Subcutaneous abdominal adipose tissue (tissue), 5 donors: ENCODE data around the gene HOMER2.
"Not testable (repeated sequence)": the region's sequence is repeated elsewhere in the genome, so short reads cannot be mapped to it uniquely, and the experiment has no call there.

Experiments
- H3K27ac ChIP-seq: one replicate; pipeline ENCODE4 v1.7.0; 2013; ENCODE audit warnings: low read depth, mild to moderate bottlenecking, inconsistent platforms, low read length, moderate library complexity
- H3K27me3 ChIP-seq, 5 donors: one replicate each; pipeline ENCODE4 v1.7.0; 2013; ENCODE audit warnings: low read length in 5 of 5, inconsistent platforms in 1 of 5; ENCODE audit not compliant: control insufficient read depth in 5 of 5, insufficient read depth in 4 of 5
- H3K36me3 ChIP-seq, 5 donors: one replicate each; pipeline ENCODE4 v1.7.0; 2013; ENCODE audit warnings: low read length in 5 of 5; ENCODE audit not compliant: control insufficient read depth in 5 of 5, insufficient read depth in 5 of 5
- H3K4me1 ChIP-seq, 5 donors: one replicate each; pipeline ENCODE4 v1.7.0; 2013; ENCODE audit warnings: low read length in 5 of 5, mild to moderate bottlenecking in 3 of 5, moderate library complexity in 1 of 5; ENCODE audit not compliant: control insufficient read depth in 5 of 5, insufficient read depth in 5 of 5
- H3K4me3 ChIP-seq, 5 donors: one replicate each; pipeline ENCODE4 v1.7.0; 2013; ENCODE audit warnings: low read length in 5 of 5, low read depth in 1 of 5
- H3K9ac ChIP-seq, 5 donors: one replicate each; pipeline ENCODE4 v1.7.0; 2013; ENCODE audit warnings: low read length in 5 of 5, mild to moderate bottlenecking in 4 of 5, moderate library complexity in 3 of 5
- H3K9me3 ChIP-seq, 5 donors: one replicate each; pipeline ENCODE4 v1.7.0; 2013; ENCODE audit warnings: low read length in 5 of 5; ENCODE audit not compliant: control insufficient read depth in 5 of 5
- donor health status: healthy.
- donor health status: healthy.
- donor health status: healthy.
- donor health status: healthy.
- donor health status: healthy.

Gene HOMER2

DNA sequence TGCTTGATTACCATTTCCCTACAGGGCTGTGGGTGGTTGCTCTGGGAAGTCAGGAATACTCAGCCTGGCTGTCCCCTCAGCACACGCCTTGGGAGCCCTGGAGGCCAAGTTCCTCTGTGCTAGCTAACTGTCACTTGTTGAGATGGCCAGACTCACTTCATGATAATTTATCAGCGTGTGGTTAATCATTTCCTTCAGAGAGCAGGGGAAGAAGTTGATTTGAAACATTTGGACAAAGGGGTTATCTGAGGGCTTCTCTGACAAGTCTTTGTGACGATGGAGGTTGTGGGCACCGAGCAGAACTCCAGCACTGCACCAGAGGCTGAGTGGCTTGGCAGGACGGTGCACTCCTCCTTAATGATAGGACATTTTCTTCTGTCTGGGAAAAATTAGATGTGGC lies 81.2 kb downstream of the HOMER2 start:
- H3K27me3 ChIP-seq: no peaks in the 10 kb centered on the region
- H3K36me3 ChIP-seq: peaks cover 0 to 10% (median 0%) of the 10 kb centered on the region in 5 donors
- H3K27ac ChIP-seq: no peak overlapping the region
- no peak overlapping the region for H3K9ac ChIP-seq
- H3K4me3 ChIP-seq: no peak overlapping the region
- peaks cover 0 to 3% (median 0%) of the 10 kb centered on the region in 5 donors for H3K9me3 ChIP-seq
- H3K4me1 ChIP-seq: no peaks in the 10 kb centered on the region

DNA sequence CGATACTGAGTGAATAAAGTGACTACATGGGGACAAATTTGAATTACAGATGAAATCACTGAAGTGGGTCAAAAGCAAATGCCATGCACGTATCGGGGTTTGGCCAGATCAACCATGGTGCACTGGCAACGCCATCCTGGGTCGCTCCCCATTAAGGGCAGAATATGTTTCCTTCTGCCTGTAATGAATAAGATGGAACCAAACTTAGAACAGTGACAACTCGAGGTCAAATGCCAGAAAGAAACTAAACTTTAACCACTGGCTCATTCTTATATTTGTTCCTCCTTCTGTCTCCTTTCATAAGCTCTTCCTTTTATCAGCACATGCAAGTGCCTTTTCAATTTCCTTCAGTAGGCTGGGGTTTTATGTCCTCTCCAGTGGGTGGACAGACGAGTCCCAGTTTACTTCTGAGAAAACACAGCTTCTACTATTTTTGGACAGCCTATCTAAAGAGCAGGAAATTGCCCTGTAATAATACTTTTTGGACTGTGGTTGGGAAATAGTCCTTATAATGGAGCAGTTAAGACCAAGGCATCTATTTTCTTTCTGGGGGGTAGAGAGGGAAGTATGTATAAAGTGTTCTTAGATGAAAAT lies 81.7 kb downstream of the HOMER2 start:
- peaks cover 0 to 10% (median 0%) of the 10 kb centered on the region in 5 donors for H3K36me3 ChIP-seq
- no peaks in the 10 kb centered on the region for H3K4me1 ChIP-seq
- H3K9ac ChIP-seq: no peak overlapping the region
- peaks cover 0 to 3% (median 0%) of the 10 kb centered on the region in 5 donors for H3K9me3 ChIP-seq
- no peak overlapping the region for H3K27ac ChIP-seq
- H3K4me3 ChIP-seq: no peak overlapping the region
- no peaks in the 10 kb centered on the region for H3K27me3 ChIP-seq

GRCh38 chr15:82865981-82866380 lies 86.5 kb downstream of the HOMER2 start:
- H3K27ac ChIP-seq, H3K4me1 ChIP-seq, H3K36me3 ChIP-seq, H3K4me3 ChIP-seq, H3K27me3 ChIP-seq, H3K9ac ChIP-seq, H3K9me3 ChIP-seq: not testable (repeated sequence)

- not testable (repeated sequence) for H3K9ac ChIP-seq, H3K9me3 ChIP-seq, H3K27me3 ChIP-seq, H3K4me1 ChIP-seq, H3K36me3 ChIP-seq, H3K4me3 ChIP-seq, H3K27ac ChIP-seq
Measured at GRCh38 chr15:82865581-82865980, 86.9 kb downstream of the HOMER2 start.

DNA sequence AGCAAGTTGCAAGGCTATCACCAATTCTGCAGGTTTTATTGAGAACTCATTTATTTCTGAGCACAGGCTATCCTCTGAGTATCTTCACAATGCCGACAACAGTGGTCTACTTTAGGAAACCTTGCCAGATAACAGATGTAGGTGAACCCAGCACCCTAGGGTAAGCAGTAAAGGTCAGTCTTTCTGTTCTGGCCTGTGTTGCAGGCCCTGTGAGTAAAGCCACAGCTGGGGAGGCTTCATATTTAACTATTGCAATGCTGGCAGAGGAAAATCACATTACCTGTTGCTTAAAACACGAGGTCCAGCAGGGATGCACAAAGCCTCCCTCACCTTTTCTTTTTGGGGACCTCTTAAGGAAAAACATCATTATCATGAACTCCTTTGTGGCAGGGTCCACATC lies 87.6 kb downstream of the HOMER2 start:
- Histone ChIP-seq H3K27me3 (no peaks in the 10 kb centered on the region), H3K9me3 (no peaks in the 10 kb centered on the region), H3K9ac (no peak overlapping the region), H3K27ac (no peak overlapping the region), H3K4me1 (no peaks in the 10 kb centered on the region), H3K4me3 (no peak overlapping the region), H3K36me3 (no peaks in the 10 kb centered on the region)

DNA sequence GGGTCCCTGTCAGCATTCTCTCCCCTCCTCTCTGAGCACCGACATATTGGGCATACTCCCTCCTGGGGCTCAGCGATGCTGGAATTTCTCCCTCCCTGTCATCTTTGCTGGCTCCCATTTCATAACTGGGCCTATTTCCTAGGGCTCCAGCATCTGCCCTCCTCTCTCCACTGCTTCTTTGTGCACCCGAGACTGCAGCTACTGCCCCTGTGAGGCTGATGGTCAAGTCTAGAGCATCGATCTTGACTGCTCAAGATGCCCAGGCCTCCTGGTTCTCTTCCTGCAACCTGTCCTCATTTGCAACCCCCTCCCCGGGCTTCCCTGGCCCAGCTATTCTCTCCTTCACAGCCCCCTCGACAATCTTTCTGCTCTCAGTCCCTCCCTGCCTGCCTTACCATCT lies 89.6 kb downstream of the HOMER2 start:
- Histone ChIP-seq H3K4me1 (no peaks in the 10 kb centered on the region), H3K9ac (no peak overlapping the region), H3K27me3 (no peaks in the 10 kb centered on the region), H3K36me3 (peaks cover 0 to 2% (median 0%) of the 10 kb centered on the region in 5 donors), H3K27ac (no peak overlapping the region), H3K4me3 (no peak overlapping the region), H3K9me3 (no peaks in the 10 kb centered on the region)

GRCh38 chr15:82858932-82859331 lies 93.6 kb downstream of the HOMER2 start:
- no peak overlapping the region for H3K4me3 ChIP-seq
- no peak overlapping the region for H3K9ac ChIP-seq
- H3K4me1 ChIP-seq: no peaks in the 10 kb centered on the region
- no peak overlapping the region for H3K27ac ChIP-seq
- H3K27me3 ChIP-seq: no peaks in the 10 kb centered on the region
- H3K9me3 ChIP-seq: no peaks in the 10 kb centered on the region
- peaks cover 0 to 2% (median 0%) of the 10 kb centered on the region in 5 donors for H3K36me3 ChIP-seq

- H3K4me1 ChIP-seq: no peaks in the 10 kb centered on the region
- no peak overlapping the region for H3K27ac ChIP-seq
- peaks cover 0 to 2% (median 0%) of the 10 kb centered on the region in 5 donors for H3K36me3 ChIP-seq
- H3K4me3 ChIP-seq: no peak overlapping the region
- no peaks in the 10 kb centered on the region for H3K9me3 ChIP-seq
- H3K9ac ChIP-seq: no peak overlapping the region
- no peaks in the 10 kb centered on the region for H3K27me3 ChIP-seq
Measured at GRCh38 chr15:82856397-82857170, 95.9 kb downstream of the HOMER2 start.

GRCh38 chr15:82855286-82856100 lies 97.0 kb downstream of the HOMER2 start:
- Histone ChIP-seq H3K4me1 (no peaks in the 10 kb centered on the region), H3K27me3 (no peaks in the 10 kb centered on the region), H3K4me3 (no peak overlapping the region), H3K9me3 (no peaks in the 10 kb centered on the region), H3K27ac (no peak overlapping the region), H3K9ac (no peak overlapping the region), H3K36me3 (peaks cover 0 to 2% (median 0%) of the 10 kb centered on the region in 5 donors)

DNA sequence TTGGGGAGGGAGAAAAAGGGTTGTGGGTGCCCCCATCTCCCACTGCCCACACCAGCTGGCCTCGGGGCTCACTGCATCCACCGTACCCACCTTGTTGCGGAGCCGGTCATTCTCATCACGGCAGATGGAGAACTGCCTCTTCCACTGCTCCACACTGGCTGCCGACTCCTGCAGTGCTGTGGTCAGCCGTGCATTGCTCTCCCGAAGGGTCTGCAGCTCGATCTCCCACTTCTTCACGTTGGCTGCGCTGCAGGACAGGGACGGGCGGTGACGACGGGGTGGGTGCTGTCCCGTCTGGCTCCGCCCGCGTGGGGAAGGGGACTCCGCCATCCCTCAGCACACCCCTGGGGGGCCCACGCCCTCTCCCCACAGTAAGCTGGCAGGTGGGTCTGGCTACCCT lies 98.0 kb downstream of the HOMER2 start:
- no peak overlapping the region for H3K9ac ChIP-seq
- peaks cover 0 to 5% (median 3%) of the 10 kb centered on the region in 5 donors for H3K4me1 ChIP-seq
- no peaks in the 10 kb centered on the region for H3K27me3 ChIP-seq
- H3K4me3 ChIP-seq: no peak overlapping the region
- peaks cover 0 to 2% (median 0%) of the 10 kb centered on the region in 5 donors for H3K36me3 ChIP-seq
- no peaks in the 10 kb centered on the region for H3K9me3 ChIP-seq
- H3K27ac ChIP-seq: no peak overlapping the region
